Tongue (tissue), 2 donors: Measurements from ENCODE around the gene TRIM43. TPM values are rescaled to one million over a fixed set of nuclear protein-coding genes. Genes with fewer than 3 reads are reported as not detected.
A peak's percentile ranks its signal among the peaks of the same experiment; 100 is the strongest.
"Not testable (repeated sequence)": the region's sequence is repeated elsewhere in the genome, so short reads cannot be mapped to it uniquely, and the experiment has no call there.

Experiments
- DNase-seq: peaks from one replicate; pipeline ENCODE4 v3.0.0-alpha.2; 2015
- total RNA-seq: library from RNA; depleted of rRNA; stranded (reverse); fragments of >200 nt; gene quantifications from one replicate; pipeline ENCODE4 v1.2.3, GENCODE V29; 2014

TRIM43 gene
- total RNA-seq = not detected

DNA sequence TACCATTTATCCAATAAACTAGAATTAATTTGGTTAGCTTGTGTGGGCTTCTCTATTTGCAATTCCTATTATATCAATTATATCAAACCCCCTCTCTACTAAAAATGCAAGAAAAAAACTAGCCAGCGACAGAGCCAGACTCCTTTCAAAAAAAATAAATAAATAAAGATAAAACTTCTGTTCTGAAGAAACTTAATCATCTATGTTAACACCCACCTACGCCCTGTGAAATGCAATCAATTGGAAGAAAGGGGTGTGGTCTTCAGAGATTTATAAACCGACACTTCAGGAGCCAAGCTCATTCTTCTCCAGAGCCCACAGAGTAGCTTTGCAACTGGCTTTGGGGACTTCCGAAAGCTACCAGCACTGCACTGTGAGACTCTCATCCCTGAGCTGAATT lies at the start of gene TRIM43:
TSS of gene TRIM43 (plus strand) at position 301 of the 400 bp plus-strand sequence. CDS start 2,023 bp downstream, outside the sequence.
- not testable (repeated sequence) for DNase-seq

DNA sequence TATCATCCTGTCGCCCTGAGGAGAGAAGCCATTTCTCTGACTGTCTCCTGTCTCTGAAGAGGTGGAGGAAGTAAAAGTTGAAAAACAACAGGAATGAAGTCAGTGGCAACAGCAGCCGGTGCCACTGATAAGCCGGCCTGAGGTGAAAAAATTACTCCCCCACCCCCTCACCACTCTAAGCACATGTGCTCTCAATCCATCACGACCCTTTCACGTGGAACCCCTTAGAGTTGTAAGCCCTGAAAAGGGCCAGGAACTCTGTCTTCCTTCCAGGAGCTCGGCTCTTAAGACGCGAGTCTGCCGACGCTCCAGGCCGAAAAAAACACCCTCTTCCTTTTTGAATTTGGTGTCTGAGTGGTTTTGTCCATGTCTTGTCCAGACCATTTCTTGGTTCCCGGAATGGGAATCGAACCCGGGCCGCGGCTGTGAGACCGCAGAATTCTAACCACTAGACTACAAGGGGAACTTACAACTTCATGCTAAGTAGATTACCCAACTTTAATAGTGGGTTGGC lies 40.7 kb upstream of the TRIM43 start:
- no peak for DNase-seq

DNA sequence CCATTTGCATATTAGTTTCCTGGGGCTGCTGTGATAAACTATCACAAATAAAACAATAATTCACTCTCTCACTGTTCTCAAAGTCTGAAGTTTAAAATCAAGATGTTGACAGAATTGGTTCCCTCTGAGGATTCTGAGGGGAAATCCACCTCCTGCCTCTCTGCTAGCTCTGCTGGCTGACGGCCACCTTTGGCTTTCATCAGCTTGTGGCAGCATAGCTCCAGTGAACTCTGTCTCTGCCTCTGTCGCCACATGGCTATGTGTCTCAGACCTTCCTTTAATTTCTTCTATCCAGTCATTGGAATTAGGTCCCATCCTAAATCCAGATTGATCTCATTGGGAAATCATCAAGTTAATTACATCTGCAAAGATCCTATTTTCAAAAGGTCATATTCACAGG lies 38.9 kb upstream of the TRIM43 start:
- DNase-seq = peak; percentile 20

DNA sequence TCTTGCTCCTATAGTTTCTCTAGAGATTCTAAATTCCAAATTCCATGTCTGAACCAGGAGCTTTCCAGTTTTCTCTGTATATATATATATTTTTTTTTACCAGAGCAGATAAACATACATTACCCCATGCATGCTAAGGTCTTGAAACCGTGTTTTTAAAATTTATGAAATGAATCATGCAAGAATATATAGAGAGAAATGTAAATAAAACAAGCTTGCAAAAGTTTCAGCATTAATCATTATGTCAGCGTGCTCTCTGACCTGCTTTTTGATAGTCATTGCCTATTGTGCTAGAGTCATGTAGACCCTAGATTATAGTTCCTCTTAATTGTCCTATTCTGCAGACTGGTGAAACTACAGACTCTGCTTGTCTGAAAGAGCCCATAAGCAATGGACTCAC lies 22.6 kb upstream of the TRIM43 start:
- no peak for DNase-seq

DNA sequence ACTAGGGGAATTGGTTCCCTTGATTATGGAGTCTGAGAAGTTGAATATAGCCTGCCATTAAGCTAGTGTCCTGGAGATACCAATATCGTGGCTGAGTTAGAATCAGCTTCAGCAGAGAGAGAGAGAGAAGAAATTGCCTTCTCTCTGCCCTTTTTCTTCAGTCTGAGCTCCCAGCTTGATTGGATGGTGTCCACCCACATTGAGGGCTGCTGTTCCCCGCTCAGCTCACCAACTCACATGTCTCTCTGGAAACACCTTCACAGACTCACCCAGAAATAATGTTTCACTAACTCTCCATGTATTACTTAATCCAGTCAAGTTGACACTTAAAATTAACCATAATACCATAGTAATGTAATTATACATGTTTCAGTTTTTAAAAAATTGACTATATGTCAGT lies 17.9 kb upstream of the TRIM43 start:
- DNase-seq = no peak

DNA sequence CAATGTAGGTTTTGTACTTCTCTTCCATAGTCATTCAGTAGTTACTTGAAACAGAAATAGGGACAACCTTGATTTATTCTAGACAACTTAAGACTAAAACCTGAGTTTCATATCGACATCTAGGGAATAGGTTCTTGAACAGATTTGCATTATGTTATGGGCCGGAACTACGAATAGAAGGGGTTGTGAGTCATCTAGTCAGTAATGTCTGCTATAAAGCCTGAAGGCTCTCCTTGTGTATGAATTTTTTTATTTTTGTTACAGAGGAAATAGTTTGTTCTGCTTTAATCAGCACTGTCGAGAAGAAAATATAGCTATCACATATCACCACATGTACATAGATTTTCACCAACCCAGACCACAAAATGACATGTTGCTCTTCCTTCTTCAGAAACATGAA lies 17.3 kb upstream of the TRIM43 start:
- no peak for DNase-seq

DNA sequence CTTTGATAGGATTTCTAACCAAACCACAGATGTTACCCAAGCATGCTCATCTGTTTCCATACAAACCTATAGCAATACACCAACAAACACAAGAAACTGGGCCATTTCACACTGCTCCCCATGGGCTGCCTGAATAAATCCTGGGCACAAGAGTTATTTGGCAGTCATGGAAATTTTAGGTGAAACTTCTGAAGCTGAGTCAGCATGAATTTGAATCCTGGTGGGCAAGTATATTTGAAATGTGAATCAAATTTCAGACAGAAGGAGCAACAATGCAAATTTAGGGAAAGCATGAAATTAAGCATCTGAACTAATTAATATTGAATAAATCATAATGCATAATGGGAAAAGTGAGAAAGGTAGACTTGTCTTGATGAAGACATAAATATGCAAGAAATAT lies 15.9 kb upstream of the TRIM43 start:
- DNase-seq = no peak

DNA sequence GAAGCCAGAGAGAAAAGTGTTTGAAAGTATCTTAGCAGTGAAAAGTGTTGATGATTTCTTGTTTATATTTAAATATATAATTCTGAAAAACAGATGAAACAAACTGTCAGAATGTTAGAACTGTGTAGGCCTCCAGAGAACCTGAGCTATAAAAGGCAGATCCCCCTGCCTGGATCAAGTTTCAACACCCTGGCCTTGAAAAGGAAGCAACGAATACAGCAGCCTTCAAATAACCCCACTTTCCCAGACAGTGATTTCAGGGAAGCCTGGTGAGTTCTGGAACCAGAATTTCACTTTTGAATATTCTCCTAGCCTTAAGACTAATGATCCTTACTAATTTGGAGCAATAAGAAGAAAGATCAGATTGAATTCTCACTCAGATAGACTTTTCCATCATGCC lies 13.3 kb upstream of the TRIM43 start:
- DNase-seq = peak; percentile 24

DNA sequence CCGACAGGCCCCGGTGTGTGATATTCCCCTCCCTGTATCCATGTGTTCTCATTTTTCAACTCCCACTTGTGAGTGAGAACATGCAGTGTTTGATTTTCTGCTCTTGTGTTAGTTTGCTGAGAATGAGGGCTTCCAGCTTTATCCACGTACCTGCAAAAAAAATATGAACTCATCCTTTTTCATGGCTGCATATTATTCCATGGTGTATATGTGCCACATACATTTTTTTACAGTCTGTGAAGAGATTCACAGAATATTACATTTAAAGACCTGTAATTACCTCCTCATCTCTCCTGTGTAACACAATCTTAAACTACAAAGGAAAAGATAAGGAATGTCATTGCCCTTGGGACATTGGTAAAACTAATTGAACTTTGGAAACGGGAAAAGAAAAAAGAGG lies 8.3 kb upstream of the TRIM43 start:
- not testable (repeated sequence) for DNase-seq

DNA sequence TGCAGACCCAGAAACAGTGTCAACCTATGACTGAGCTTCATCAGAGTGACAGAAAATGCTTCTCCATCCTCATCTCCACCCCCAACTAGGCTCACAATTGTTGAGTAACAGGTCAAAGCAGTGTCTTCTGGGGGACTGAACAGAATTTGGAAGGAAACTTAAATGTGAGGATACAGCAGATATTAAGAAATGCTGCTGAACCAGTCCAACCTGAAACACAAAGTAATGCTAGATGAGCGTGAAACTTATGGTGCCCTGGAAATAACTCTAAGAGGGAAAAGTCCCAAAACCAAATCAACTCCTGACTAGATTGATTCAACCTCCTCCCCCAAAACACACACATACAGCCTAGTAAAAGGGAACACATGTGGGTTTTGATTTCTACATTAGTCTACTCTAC lies 7.5 kb upstream of the TRIM43 start:
- peak; percentile 20 for DNase-seq

DNA sequence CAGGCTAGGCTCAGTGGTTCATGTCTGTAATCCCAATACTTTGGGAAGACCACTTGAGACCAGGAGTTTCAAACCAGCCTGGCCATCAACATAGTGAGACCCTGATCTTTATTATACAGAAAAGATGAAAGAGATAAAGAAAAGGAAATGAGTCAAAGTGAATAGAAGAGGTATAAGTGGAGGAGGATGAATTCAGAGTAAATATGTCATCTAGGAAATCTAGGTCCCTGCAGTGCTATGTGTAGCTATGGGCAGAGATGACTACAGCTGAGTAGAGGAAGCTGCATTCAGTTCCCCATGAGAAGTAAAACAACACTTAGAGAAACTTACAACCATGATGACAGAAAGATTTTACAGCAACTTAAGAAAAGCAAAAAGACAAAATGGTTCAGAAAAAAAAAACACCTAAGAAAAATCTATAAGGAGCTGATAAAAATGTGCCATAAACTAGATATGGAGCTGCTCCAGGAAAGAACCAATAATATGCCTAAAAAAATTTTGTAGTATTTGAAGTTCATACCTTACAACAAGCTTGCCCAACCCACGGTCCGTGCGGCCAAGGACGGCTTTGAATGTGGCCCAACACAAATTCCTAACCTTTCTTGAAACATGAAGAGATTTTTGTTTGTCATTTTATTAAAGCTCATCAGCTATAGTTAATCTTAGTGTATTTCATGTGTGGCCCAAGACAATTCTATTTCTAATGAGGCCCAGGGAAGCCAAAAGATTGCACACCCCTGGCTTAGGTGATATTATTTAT lies 1.8 kb upstream of the TRIM43 start:
- not testable (repeated sequence) for DNase-seq

DNA sequence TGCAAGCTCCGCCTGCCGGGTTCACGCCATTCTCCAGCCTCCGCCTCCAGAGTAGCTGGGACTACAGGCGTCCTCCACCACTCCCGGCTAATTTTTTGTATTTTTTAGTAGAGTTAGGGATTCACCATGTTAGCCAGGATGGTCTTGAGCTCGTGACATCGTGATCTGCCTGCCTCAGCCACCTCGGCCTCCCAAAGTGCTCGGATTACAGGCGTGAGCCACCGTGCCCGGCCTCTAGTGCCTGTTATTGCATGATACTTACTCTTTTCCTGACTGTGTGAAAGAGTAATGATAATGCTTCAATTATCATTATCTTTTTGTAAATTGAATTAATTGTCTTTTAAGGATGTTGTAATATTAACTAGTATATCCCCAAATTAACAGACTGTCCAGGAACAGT lies 1.2 kb downstream of the TRIM43 start:
- not testable (repeated sequence) for DNase-seq

DNA sequence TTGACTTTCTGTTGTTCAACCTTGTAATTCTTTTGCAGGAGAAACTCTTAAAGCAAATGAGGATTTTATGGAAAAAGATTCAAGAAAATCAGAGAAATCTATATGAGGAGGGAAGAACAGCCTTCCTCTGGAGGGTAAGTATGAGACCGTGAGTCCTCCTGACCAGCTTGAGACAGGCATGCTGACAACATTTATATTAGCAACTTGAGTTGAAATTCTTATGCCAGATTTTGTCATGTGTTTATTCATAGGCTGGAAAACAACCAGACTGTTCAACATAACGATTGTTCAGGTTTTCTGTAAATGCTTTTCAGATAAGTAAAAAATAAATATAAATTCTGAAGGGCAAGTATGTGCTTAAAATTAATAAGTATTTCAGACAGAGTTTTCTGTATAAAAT lies 3.2 kb downstream of the TRIM43 start:
- DNase-seq = not testable (repeated sequence)

DNA sequence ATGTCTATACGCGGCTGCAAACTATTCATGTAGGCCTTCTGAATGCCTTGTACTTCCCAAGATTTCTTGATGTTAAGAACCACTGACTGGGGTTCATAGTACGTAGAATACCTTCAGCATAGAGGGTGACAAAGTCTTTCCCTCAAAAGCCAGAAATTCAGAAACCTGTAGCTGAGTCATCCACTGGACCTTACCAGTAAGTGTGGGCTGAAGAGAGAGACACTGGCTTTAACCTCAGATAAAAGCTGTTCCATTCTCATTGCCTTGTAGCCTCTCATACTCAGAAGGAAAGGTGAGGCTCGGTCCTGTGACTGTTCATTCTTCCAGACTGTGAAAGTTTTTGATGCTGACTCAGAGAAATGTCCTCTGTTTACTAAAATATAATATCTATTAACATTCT lies 9.5 kb downstream of the TRIM43 start:
- DNase-seq = not testable (repeated sequence)

DNA sequence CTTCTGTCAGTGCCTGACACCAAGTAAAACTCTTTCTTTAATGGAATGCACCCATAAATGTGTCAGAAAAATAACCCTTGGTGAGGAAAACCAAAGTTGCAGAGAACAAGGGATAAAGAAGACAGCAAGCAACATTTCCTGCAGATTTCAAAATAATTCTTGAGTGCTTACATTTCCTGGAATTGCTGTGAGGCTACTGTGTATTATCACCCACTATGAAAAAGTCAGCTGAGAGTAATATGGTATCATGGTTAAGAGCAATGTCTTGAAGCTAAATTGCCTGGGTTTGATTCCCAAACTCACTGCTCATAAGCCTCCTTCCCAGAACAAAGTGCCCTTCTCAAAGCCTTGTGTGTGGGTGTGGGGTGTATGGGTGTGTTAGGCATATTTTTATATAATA lies 10.3 kb downstream of the TRIM43 start:
- DNase-seq = not testable (repeated sequence)

DNA sequence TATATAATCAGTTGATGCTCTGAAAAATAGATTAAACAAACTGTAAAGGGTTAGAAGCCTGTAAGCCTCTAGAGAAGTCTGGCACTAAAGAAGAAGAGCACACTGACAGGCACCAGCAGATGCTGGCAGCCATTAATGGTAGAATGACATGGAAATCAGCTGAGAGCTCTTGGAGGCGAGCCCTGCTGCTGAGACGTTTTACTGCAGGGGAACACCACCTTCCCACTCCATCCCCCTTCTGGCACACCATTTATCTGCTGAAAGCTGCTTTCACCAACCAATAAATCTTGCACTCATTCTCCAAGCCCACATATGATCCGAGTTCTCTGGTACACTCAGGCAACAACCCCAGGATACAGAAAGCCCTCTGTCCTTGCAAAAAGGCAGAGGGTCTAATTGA lies 16.6 kb downstream of the TRIM43 start:
- not testable (repeated sequence) for DNase-seq

DNA sequence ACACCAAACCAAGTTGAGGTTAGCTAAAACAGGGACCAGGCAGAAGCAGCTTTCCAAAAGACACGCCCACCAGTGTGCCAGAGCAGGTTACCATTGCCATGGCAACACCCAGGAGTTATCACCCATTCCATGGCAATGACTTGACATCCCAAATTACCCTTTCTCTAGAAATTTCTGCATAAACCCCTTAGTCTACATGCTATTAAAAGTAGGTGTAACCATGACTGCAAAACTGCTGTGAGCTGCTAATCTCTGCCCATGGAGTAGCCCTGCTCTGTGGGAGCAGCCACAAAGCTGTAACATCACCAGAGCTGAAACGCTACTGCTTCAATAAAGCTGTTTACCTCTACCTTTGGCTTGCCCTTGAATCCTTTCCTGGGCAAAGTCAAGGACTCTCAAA lies 18.0 kb downstream of the TRIM43 start:
- DNase-seq = not testable (repeated sequence)

DNA sequence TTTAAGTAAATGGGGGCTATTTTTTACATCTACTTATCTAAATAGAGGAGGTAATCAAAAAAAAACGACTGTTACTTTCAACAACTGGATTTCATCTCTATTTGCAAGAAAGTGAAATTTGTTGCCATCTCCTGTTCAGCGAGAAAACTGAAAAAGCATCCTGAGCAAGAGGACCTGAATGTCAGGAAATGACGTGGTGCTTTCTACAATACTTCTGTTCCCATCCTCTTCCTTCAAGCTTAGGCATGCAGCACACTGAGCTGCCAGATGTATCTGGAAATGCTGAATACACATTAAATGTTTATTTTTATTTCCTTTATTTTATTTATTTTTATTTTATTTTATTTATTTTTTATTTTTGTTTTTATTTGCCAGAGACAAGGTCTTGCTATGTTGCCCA lies 21.2 kb downstream of the TRIM43 start:
- DNase-seq = not testable (repeated sequence)

DNA sequence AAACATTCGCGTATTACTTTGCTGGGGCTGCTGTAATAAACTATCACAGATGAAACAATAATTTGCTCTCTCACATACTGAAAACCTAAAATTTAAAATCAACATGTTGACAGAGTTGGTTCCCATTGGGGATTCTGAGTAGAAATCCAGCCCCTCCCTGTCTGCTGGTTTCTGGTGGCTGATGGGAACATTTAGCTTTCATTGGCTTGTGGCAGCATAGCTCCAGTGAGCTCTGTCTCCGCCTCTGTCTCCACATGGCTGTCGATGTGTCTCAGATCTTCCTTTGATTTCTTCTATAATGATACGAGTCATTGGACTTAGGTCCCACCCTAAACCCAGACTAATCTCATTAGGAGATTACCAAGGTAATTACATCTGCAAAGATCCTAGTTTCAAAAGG lies 30.9 kb downstream of the TRIM43 start:
- not testable (repeated sequence) for DNase-seq

DNA sequence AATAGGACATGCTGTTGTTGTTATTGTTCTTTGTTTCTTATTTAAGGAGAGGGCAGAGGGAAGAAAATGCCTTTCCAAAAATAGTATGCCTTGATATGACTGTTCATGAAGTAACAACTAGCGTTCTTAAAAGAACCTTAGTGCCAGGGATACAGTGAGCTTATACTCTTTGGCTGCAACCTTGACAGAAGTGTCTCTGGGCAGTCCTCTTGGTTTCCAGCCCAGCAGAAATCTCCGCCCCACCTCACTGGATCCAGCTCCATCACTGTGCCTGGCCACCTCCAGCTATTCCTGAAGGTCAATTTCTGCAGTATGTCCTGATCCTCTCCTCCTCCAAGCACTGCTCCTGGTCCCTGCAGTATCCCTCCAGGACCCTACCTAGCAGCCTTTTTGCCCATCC lies 39.2 kb downstream of the TRIM43 start:
- DNase-seq = not testable (repeated sequence)

DNA sequence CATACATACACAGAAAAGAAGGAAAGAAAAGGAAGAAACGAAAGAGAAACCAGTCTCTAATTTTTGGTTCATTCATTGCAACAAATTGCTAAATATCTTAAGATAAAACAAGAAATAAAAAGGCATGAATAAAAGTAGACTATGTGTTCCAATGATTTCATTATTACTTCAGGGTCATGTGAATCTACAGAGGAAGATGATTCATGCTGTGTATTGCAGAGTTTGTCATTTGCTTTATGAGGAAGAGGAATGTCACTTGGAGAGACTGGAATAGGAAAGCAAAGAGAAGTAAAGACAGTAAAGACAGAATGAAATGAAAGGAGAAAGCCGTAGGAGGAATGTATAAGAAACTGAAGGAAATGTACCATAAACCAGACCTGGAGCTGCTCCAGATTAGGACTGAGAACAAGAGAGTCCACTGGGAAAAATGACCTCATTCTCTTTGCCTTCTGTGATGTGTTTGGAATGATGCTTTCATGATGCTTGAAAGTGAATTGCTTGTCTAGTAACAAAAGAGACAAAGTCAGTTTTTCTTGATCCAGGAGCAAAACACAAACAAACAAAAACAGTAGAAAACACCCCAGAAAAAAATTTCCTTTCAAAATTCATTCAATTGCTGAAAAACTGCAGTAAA lies 41.9 kb downstream of the TRIM43 start:
- not testable (repeated sequence) for DNase-seq

DNA sequence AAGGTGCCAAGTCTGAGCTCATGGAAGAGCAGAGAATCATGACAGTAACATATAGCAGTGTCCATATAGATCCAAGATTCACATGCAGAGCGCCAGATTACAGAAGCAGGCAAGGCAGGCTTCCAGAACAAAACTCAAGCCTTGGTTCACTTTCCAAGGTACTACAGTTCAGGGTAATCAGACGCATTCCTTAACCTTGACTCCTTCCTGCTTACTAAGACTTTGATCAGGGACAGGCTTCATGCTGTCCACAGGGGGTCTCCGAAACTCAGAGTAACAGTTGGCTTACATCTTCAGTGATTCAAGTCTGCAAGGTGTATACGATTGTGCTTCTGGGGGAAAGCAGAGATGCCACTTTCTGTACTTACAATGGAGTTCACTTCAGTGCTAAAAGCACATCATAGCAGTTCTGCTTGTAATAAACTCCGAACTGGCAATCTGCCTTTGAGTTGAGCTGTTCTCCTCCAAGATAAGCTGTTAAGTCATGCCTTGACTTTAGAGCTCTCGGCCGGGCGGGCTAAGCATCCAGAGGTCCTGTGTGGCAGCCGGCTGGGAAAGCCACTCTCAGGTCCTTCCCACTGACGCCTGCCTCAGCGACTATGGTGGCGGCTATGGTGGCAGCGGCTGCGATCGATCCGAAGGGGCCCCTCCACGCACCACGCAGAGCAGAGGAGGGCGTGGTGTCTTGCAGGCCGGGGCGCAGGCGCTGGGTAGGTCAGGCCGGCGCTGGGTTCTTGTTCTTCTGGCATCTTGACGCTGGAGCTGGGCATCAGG lies 48.9 kb downstream of the TRIM43 start:
- not testable (repeated sequence) for DNase-seq

DNA sequence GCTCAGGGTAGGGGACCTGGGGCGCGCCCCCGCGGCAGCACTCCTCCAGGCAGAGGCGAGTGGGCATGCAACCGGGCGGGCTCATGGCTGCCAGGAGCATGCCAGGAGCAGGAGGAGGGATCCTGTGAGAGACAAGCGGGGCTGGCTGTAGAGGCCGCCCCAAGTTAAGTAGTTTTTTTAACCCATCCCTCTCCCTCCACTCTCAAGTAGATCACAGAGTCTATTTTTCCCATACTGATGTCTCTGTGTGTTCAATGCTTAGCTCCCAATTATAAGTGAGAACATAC lies 49.4 kb downstream of the TRIM43 start:
- DNase-seq = not testable (repeated sequence)
